Type B pancreatic cell (in vitro differentiated cells): ENCODE measurements around the gene C8B. TPM values are rescaled to one million over a fixed set of nuclear protein-coding genes. Genes with fewer than 3 reads are reported as not detected.

Experiments used
- DNase-seq: peaks from one replicate; pipeline ENCODE4 v3.0.0; 2021; ENCODE audit warnings: mixed read lengths; ENCODE audit not compliant: unreplicated experiment; ENCODE audit errors: extremely low spot score
- H3K27ac Mint-ChIP-seq: 2 replicates; pipeline ENCODE4 v1.8.0; 2021; ENCODE audit warnings: mild to moderate bottlenecking, mixed read lengths
- H3K27me3 Mint-ChIP-seq: 2 replicates; pipeline ENCODE4 v1.8.0; 2021; ENCODE audit warnings: mixed read lengths
- H3K36me3 Mint-ChIP-seq: 2 replicates; pipeline ENCODE4 v1.8.0; 2021; ENCODE audit warnings: mixed read lengths
- H3K4me1 Mint-ChIP-seq: one replicate; pipeline ENCODE4 v1.8.0; 2021; ENCODE audit warnings: mixed read lengths; ENCODE audit not compliant: unreplicated experiment
- H3K4me3 Mint-ChIP-seq: 2 replicates; pipeline ENCODE4 v1.8.0; 2021; ENCODE audit warnings: mild to moderate bottlenecking, mixed read lengths
- H3K9me3 Mint-ChIP-seq: 2 replicates; pipeline ENCODE4 v1.8.0; 2021; ENCODE audit warnings: mixed read lengths
- CTCF ChIP-seq: fragments of 200-600 bp; sonication (generic); conservative IDR thresholded peaks from 2 replicates; pipeline ENCODE4 v1.5.0; 2021; ENCODE audit warnings: antibody characterized with exemption, mild to moderate bottlenecking
- total RNA-seq: library from RNA; stranded (reverse); gene quantifications from 2 replicates; pipeline ENCODE4 v1.2.1, GENCODE V29; 2021; ENCODE audit warnings: low replicate concordance

The C8B gene
- total RNA-seq, 1 donor from 2014 or later: 0.68 TPM

- DNase-seq: no peak
- no peaks in the 10 kb centered on the region for H3K4me1 Mint-ChIP-seq
- H3K36me3 Mint-ChIP-seq: no peaks in the 10 kb centered on the region
- H3K27ac Mint-ChIP-seq: no peak overlapping the region
- TF ChIP-seq CTCF: no peak
- H3K27me3 Mint-ChIP-seq: peaks cover 10% of the 10 kb centered on the region
- no peak overlapping the region for H3K4me3 Mint-ChIP-seq
- no peaks in the 10 kb centered on the region for H3K9me3 Mint-ChIP-seq
Observed at GRCh38 chr1:56979986-56980755, 14.4 kb upstream of the C8B start.

- no peaks in the 10 kb centered on the region for H3K36me3 Mint-ChIP-seq
- no peak overlapping the region for H3K4me3 Mint-ChIP-seq
- TF ChIP-seq CTCF: no peak
- DNase-seq: no peak
- no peaks in the 10 kb centered on the region for H3K4me1 Mint-ChIP-seq
- H3K9me3 Mint-ChIP-seq: no peaks in the 10 kb centered on the region
- H3K27ac Mint-ChIP-seq: no peak overlapping the region
- H3K27me3 Mint-ChIP-seq: peaks cover 7% of the 10 kb centered on the region
Observed at GRCh38 chr1:56978819-56979218, 13.0 kb upstream of the C8B start.

GRCh38 chr1:56977910-56978309 lies 12.1 kb upstream of the C8B start:
- no peaks in the 10 kb centered on the region for H3K4me1 Mint-ChIP-seq
- peaks cover 7% of the 10 kb centered on the region for H3K27me3 Mint-ChIP-seq
- TF ChIP-seq CTCF: no peak
- no peak overlapping the region for H3K27ac Mint-ChIP-seq
- H3K9me3 Mint-ChIP-seq: no peaks in the 10 kb centered on the region
- H3K36me3 Mint-ChIP-seq: no peaks in the 10 kb centered on the region
- no peak for DNase-seq
- H3K4me3 Mint-ChIP-seq: no peak overlapping the region

- Mint-ChIP-seq H3K27ac (no peak overlapping the region), H3K9me3 (no peaks in the 10 kb centered on the region), H3K4me1 (no peaks in the 10 kb centered on the region), H3K36me3 (no peaks in the 10 kb centered on the region), H3K4me3 (no peak overlapping the region), H3K27me3 (peaks cover 4% of the 10 kb centered on the region)
- no peak for DNase-seq
- TF ChIP-seq CTCF: no peak
Observed at GRCh38 chr1:56975446-56975845, 9.6 kb upstream of the C8B start.

GRCh38 chr1:56973923-56974742 lies 8.3 kb upstream of the C8B start:
- Mint-ChIP-seq H3K4me3 (no peak overlapping the region), H3K27ac (no peak overlapping the region), H3K27me3 (peaks cover 4% of the 10 kb centered on the region), H3K36me3 (no peaks in the 10 kb centered on the region), H3K9me3 (no peaks in the 10 kb centered on the region), H3K4me1 (no peaks in the 10 kb centered on the region)
- TF ChIP-seq CTCF: no peak
- DNase-seq: no peak
